HG03439 (cell line): ENCODE data around the gene RFPL1.
A peak's percentile ranks its signal among the peaks of the same experiment; 100 is the strongest.
"Not testable (repeated sequence)": the region's sequence is repeated elsewhere in the genome, so short reads cannot be mapped to it uniquely, and the experiment has no call there.

ENCODE experiments used
- ATAC-seq: cut with Tn5 transposase; IDR thresholded peaks from one replicate; pipeline ENCODE4 v1.9.1; 2021; ENCODE audit warnings: mild to moderate bottlenecking, moderate library complexity; ENCODE audit not compliant: unreplicated experiment

RFPL1 gene

DNA sequence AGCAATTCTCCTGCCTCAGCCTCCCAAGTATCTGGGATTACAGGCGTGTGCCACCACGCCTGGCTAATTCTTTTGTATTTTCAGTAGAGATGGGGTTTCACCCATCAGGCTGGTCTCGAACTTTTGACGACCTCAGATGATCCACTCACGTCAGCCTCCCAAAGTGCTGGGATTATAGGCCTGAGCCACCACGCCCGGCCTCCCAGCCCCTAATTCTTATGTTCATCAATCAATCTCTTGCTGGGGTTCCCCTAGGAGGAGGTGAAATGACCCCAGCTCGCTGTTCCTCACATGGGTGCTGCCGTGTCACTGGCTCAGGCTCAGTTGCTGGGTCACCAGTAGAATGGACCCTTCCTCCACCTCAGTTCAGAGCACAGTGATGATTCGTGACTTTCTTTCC, at the start of gene RFPL1:
RFPL1 (plus strand) TSS at position 301 of the 400 bp plus-strand sequence.
- ATAC-seq, result not testable (repeated sequence)

DNA sequence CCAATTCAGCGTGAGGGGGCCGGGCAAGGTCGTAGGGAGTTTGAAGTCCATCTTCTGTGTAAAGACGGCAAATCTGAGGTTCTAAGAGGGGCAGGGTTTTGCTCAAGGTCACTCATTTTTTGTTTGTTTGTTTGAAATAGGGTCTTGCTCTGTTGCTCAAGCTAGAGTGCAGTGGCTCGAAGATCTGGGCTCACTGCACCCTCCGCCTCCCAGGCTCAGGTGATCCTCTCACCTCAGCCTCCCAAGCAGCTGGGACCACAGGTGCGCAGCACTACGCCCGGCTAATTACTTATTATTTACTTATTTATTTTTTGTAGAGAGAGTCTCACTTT, 49.7 kb upstream of the RFPL1 start:
- ATAC-seq, result peak; percentile 12

DNA sequence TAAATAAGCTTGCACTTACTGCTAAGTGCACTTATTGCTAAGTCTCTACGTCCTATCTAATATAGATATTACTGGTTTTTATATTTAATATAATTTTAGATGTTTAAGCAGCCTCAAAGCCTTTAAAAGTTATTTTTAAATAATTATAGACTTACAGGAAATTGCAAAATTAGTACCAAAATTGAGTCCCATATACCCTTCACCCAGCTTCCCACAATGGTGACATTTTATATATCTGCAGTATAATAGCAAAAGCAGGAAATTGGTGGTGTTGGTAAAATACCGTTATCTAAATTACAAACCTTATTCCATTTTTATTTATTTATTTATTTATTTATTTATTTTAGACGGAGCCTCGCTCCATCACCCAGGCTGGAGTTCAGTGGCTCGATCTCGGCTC, 48.1 kb upstream of the RFPL1 start:
- ATAC-seq, result no peak

DNA sequence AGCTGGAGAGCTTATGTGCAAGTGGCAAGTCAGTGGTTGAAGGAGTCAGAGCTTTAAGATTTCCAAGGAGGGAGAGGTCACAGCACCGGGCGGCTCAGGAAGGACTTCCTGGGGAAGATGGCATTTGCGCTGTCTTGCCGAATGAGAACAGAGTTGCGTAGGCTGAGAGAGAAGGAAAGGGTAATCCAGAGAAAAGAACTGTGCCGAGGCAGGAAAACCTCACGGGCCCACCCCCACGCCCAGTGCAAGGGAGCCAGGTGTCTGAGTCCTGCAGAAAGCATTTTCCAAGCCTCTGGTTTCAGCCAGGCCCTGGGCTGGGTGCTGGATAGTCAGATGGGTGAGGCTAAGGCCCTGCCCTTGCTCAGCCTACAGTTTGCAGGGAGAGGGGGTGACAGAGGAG, 46.8 kb upstream of the RFPL1 start:
- no peak for ATAC-seq

GRCh38 chr22:29393019-29393608, 45.3 kb upstream of the RFPL1 start:
- no peak for ATAC-seq

DNA sequence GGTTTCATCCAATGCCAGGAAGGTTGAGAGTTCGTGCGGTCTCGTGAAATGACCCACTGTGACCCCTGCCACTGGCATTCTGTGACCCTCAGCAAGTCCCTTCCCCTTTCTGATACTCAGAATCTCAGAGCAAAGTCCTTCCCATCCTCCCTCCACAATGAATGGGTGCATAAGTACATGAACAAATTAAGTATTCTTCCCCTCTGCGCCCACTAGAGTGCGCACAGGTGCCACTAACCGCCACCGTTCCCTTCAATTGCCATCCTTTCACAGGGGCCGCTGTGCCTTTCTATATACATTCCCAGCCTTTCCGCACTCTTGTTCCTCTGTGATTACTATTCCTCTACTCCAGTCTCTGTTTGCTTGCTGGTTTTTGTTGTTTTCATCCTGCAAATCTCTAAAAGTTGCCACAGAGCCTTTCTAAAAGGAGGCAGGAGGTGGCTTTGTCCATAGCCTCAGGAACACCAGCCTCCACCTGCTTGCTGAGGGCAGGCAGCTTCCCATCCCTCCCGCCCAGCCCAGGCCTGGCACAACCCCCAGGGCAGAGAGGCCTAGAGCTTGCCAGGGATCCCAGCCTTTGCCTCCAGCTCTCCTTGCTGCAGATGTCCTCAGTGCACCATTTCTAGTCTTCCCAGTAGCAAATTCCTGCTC, 43.3 kb upstream of the RFPL1 start:
- ATAC-seq, result no peak

- no peak for ATAC-seq
Measured at GRCh38 chr22:29396126-29396525, 42.3 kb upstream of the RFPL1 start.

- ATAC-seq, result no peak
Measured at GRCh38 chr22:29397791-29398190, 40.6 kb upstream of the RFPL1 start.

- ATAC-seq, result no peak
Measured at GRCh38 chr22:29400576-29400975, 37.8 kb upstream of the RFPL1 start.

DNA sequence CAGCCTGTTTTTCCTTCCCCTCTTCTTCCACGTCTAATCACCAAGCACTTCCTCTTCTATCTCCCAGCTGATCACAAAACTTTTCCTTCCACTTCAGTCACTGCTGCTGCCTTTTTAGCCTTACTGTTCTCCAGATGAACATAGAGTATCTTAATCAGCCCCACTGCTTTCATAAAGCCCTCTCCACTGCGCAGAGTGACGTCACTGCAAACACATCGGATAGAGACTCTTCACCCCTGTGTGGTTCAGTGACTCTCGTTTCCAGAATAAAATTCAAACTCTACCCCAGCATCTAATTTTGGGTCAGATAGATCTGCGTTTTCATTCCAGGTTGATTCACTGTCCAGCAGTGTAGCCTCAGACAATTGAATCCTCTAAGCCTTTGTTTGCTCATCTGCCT, 36.8 kb upstream of the RFPL1 start:
- ATAC-seq, result not testable (repeated sequence)

DNA sequence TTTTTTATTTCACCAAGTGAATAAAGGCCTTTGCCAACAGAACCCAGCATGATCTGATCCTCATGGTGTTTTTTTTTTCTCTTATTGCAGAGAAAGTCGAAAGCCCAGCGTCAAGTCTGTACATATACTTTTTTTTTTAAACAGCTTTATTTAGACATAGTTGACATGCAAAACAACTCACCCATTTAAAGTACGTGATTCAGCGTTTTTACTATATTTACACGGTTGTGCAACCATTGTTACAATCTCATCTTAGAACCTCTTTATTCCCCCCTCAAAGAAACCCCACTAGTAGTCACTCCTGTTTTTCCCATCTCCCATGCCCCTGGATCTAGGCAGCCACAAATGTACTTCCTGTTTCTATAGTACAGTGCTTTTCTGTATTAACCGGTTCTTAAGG, 29.4 kb upstream of the RFPL1 start:
- no peak for ATAC-seq

- peak; percentile 53 for ATAC-seq
Measured at GRCh38 chr22:29411569-29412211, 26.7 kb upstream of the RFPL1 start.

- not testable (repeated sequence) for ATAC-seq
Measured at GRCh38 chr22:29412772-29413171, 25.6 kb upstream of the RFPL1 start.

DNA sequence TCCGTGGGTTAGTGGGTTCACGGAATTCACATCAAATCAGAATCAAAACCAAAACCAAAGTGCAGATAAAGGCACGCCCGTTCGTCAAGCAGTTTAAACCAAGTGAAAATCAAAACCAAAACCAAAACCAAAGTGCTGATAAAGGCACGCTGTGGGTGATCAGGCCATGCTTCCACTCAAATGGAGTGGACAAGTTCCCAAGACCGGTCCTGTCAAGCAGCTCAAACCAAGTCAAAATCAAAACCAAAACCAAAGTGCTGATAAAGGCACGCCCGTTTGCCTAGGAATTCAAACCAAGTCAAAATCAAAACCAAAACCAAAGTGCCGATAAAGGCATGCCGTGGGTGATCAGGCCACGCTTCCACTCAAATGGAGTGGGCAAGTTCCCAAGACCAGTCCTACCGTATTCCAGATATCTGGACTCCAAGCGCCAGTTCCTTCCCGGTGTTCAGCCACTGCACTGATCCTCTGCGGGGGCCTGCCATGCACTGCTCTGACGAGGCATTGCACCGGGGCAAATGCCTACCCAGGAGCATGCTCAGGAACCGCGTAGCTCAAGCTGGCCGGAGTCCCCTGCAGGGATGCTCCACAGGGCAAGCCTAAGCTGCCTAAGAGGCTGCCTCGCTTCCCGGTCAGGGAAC, 23.3 kb upstream of the RFPL1 start:
- peak; percentile 58 for ATAC-seq

- not testable (repeated sequence) for ATAC-seq
Measured at GRCh38 chr22:29418704-29419103, 19.7 kb upstream of the RFPL1 start.

- no peak for ATAC-seq
Measured at GRCh38 chr22:29426476-29426875, 11.9 kb upstream of the RFPL1 start.

- ATAC-seq, result no peak
Measured at GRCh38 chr22:29427176-29427760, 11.1 kb upstream of the RFPL1 start.

GRCh38 chr22:29431986-29432385, 6.4 kb upstream of the RFPL1 start:
- ATAC-seq, result no peak

DNA sequence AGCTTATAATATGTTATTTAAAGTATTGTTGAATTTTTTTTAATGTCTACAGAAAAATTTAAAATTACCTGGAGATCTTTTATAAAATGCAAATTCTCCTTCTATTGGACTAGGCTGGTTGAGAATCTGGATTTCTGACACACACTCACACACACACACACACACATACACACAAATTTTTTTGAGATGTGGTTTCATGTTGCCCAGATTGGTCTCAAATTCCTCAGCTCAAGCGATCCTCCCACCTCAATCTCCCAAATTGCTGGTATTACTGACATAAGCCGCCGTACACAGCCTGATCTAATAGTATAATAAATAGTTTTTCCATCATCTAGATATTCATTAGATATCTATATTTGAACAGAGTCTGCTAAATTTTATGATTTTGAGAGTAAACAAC, 4.5 kb upstream of the RFPL1 start:
- no peak for ATAC-seq

- ATAC-seq, result no peak
Measured at GRCh38 chr22:29434288-29434687, 4.1 kb upstream of the RFPL1 start.

GRCh38 chr22:29435236-29436136, 2.9 kb upstream of the RFPL1 start:
- no peak for ATAC-seq
